Forelimb muscle (tissue), 1 donor: ENCODE measurements around the gene ELK3. TPM values are rescaled to one million over a fixed set of nuclear protein-coding genes. Genes with fewer than 3 reads are reported as not detected.
"Not testable (repeated sequence)": the region's sequence is repeated elsewhere in the genome, so short reads cannot be mapped to it uniquely, and the experiment has no call there.

ENCODE experiments used
- DNase-seq: peaks from one replicate; pipeline ENCODE4 v3.0.0-alpha.2; 2013; ENCODE audit warnings: low read depth
- polyA plus RNA-seq: library from polyadenylated mRNA; unstranded; fragments of 120-200 nt; gene quantifications from one replicate; pipeline ENCODE4 v1.2.1, GENCODE V29; 2013; ENCODE audit not compliant: insufficient read length

Gene ELK3
- polyA plus RNA-seq, 1 donor, result 33.0 TPM

GRCh38 chr12:96303653-96304052, 109.5 kb downstream of the ELK3 start:
- DNase-seq, result no peak

- no peak for DNase-seq
Observed at GRCh38 chr12:96305665-96306064, 111.5 kb downstream of the ELK3 start.

GRCh38 chr12:96308881-96309280, 114.7 kb downstream of the ELK3 start:
- DNase-seq, result no peak

GRCh38 chr12:96310067-96310466, 115.9 kb downstream of the ELK3 start:
- no peak for DNase-seq

GRCh38 chr12:96311191-96311590, 117.0 kb downstream of the ELK3 start:
- no peak for DNase-seq

- no peak for DNase-seq
Observed at GRCh38 chr12:96313606-96314005, 119.4 kb downstream of the ELK3 start.

- DNase-seq, result no peak
Observed at GRCh38 chr12:96314723-96315122, 120.5 kb downstream of the ELK3 start.

GRCh38 chr12:96315741-96316481, 121.7 kb downstream of the ELK3 start:
- not testable (repeated sequence) for DNase-seq

GRCh38 chr12:96317801-96318200, 123.6 kb downstream of the ELK3 start:
- DNase-seq, result not testable (repeated sequence)

Other genes starting within 250 kb of the ELK3 start
- 0.20 TPM for gene HAL, start 198.0 kb upstream of the ELK3 start, polyA plus RNA-seq
- gene LTA4H, start 158.8 kb upstream of the ELK3 start, polyA plus RNA-seq, result 74.4 TPM
- 27.3 TPM for gene CDK17, start 206.1 kb downstream of the ELK3 start, polyA plus RNA-seq